NCI-H1930 (cell line): Measurements from ENCODE around the gene ZNHIT1.
"Not testable (repeated sequence)": the region's sequence is repeated elsewhere in the genome, so short reads cannot be mapped to it uniquely, and the experiment has no call there.

ENCODE experiments used
- DNase-seq, 2 experiments: peaks; one replicate each; lab custom pipeline; 2025; lab: John Stamatoyannopoulos, UW

Gene ZNHIT1

DNA sequence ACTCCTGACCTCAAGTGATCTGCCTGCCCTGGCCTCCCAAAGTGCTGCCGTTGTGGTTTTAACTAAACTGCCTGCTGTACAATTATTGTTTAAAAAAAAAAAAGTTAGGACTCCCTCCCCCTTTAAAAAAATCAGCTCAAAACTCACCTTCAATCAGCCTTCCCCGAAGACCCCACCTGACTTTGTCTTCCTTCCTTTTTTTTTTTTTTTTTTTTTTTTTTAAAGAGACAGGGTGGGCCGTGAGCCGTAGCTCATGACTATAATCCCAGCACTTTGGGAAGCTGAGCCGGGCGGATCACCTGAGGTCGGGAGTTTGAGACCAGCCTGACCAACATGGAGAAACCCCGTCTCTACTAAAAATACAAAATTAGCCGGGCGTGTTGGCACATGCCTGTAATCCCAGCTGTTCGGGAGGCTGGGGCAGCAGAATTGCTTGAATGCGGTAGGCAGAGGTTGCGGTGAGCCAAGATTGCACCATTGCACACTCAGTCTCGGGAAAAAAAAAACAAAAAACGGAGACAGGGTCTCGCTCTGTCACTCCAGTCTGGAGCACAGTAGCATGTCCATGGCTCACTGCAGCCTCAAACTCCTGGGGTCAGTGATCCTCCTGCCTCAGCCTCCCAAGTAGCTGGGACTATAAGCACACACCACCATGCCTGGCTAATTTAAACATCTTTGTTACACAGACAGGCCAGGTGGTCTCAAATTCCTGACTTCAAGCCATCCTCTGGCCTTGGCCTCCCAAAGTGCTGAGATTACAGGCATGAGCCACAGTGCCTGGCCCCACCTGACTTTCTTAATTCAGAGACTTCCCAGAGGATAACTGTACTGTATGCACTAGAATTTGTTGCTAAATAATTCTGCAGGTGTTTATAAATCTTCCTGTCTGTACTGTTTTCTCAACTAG is 23.7 kb downstream of the ZNHIT1 start:
- DNase-seq, result no peak

GRCh38 chr7:101243646-101244374 is 25.8 kb downstream of the ZNHIT1 start:
- DNase-seq, result no peak

DNA sequence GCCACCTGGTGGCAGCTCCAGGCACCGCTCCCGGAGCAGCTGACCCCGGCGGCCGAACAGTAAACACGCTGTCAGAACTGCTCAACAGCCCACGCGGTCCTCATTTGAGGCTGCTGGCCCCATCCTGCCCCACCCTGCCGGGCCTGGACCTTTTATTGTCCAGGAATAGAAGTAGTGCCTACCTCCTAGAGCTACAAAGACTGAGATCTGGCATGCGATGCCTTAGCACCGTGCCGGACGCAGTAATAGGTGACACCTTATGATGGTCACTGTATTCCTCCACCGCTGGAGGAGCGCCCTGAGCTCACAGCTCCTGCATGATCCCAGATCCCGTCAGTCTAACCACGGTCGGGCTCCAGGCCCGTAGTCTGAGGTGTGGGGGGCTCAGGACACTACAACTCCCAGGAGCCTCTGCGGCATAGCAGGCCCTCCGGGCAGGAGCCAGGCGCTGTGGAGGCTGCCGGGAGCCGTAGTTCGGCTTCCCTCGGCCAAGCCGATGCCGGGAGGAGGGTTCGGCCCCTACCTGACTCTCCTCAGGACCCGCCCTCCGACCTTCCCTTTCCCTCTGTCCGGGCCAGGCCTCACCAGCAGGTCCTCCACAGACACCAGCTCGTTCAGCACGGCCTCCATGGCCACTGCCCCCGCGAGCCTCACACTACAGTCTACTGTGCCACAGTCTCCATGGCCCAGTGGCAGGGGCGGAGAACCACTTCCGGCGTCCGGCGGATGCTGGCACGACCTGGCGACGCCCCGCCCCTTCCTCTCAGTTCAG is 26.6 kb downstream of the ZNHIT1 start, which contains the start of gene FIS1:
TSS of gene FIS1 (minus strand) at position 707 of the 772 bp plus-strand sequence. CDS start at position 630, 77 bp downstream.
- peak; percentile 91 to 95 for DNase-seq

GRCh38 chr7:101245147-101245668 is 27.2 kb downstream of the ZNHIT1 start:
- DNase-seq, result no peak

DNA sequence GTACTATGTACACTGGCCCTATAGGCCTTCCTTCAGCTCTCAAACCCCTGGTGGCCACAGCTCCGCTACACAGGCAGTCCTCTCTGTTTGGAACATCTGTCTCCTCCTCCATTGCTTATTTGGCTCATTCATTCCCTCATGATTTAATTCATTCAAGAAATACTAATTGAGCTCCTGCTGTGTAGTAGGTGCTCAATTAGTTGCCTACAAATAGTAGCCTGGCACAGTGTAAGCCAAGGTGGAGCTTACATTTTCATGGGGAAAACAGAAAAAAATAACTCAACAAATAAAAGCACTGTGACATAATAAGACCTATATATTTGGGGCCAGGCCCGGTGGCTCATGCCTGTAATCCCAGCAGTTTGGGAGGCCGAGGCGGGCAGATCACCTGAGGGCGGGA is 30.3 kb downstream of the ZNHIT1 start:
- DNase-seq, result no peak

- no peak for DNase-seq
Measured at GRCh38 chr7:101250324-101250723, 32.4 kb downstream of the ZNHIT1 start.

- DNase-seq, result peak; percentile 93 to 99
Measured at GRCh38 chr7:101251871-101252659, 34.1 kb downstream of the ZNHIT1 start.

- DNase-seq, result not testable (repeated sequence)
Measured at GRCh38 chr7:101253199-101253598, 35.2 kb downstream of the ZNHIT1 start.

- DNase-seq, result no peak
Measured at GRCh38 chr7:101255796-101256195, 37.8 kb downstream of the ZNHIT1 start.

- DNase-seq, result no peak
Measured at GRCh38 chr7:101258243-101258731, 40.3 kb downstream of the ZNHIT1 start.

GRCh38 chr7:101264102-101264706 is 46.2 kb downstream of the ZNHIT1 start:
- not testable (repeated sequence) for DNase-seq

GRCh38 chr7:101265622-101266516 is 47.9 kb downstream of the ZNHIT1 start:
- no peak for DNase-seq

DNA sequence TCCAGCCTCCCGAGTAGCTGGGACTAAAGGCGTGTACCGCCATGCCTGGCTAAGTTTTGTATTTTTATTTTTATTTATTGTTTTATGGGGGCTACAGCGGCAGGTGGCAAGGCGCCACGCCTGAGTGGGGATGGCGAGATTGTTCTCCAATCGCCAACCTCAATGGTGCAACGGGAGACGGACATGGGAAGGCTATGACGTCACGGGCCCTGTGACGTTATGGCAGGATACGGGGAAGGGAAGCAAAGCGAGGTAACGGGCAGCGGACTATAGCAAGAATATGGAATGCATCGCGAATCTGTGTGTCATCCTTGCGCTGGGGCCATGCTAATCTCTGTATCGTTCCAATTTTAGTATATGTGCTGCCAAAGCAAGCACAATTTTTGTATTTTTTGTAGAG is 51.7 kb downstream of the ZNHIT1 start:
- DNase-seq, result no peak

DNA sequence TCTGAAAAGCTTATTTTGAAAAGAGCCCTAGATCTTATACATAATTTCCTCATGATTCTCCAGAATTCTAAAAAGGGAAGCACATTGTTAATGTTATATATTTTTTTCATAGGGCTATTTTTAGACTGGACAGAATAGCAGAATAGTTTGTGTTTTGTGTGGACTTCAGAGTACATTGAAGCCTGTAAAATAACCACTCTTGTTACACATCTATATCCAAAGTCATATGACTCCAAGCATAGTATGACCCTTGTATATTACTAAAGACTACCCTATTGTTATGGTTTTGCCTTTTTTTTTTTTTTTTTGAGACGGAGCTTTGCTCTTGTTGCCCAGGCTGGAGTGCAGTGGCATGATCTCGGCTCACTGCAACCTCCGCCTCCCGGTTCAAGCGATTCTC is 53.1 kb downstream of the ZNHIT1 start:
- no peak for DNase-seq

DNA sequence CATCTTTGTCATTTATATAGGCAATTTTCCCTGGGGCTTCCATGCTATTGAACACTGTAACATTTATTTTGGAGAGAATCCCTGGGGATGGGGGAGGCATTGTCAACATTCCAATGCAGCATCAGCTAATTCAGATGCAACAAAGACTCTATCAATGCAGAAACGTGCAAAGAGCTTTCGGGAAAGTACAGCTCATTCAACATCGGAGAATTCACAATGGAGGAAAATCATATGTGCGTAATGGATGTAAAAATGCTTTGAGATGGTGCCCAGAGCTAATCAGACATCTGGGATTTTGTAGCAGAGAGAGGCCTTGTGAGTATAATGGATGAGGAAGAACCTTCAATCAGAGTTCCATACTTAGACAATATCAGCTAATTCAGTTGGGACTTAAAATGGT is 55.2 kb downstream of the ZNHIT1 start:
- no peak for DNase-seq
